ENCODE results near the gene TMEM92.
"Not testable (repeated sequence)": the region's sequence is repeated elsewhere in the genome, so short reads cannot be mapped to it uniquely, and the experiment has no call there.

The TMEM92 gene

DNA sequence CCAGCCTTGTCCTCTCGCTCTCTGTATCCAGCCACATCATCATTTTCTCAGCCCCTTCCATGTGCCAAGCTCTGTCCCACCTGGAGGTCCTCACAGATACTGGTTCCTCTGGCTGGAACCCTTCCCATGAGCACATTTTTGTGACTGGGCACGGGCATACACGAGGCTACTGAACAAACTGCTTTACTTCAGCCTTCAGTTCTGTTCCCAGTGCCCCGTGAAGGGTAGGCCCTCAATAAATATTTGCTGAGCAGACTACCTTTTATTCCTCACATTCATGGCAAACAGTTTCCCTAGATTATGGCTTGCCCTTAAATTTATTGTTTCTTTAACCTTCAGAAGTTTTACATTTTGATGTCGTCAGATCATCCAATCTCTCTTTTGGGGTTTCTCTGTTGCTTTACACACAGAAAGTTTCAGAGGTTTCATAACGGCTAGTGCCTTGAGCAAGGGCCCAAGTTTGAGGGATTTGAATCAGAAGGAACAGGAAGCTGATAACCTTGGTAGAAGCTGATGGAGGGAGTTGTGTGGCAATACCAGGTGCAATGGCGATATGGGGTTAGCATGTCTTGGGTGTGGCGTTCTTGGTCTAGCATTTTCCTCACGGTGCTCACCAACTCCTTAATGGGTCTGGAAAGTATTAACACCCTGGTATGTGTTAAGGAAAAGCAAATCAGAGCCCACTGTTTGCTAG is 27.8 kb downstream of the TMEM92 start:
- no peak for DNase-seq (ENCODE audit: low read depth in 3 of 3)

DNA sequence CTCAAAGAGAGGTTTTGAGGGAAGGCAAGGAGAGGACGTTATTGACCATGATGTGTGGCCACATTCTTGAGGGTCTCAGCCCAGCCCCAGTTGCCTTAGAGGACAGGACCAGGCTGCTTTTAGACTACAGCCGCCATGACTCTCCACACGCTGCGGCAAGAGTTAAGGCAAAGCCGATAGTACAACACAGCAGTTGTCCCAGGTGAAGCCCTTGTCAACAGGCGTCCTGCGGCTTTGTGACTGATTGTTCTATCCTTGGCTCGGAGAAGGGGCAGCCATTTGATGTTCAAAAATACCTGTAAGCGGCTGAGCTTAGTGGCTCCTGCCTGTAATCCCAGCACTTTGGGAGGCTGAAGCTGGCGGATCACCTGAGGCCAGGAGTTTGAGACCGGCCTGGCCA is 28.8 kb downstream of the TMEM92 start:
- no peak for DNase-seq (ENCODE audit: low read depth in 3 of 3)

DNA sequence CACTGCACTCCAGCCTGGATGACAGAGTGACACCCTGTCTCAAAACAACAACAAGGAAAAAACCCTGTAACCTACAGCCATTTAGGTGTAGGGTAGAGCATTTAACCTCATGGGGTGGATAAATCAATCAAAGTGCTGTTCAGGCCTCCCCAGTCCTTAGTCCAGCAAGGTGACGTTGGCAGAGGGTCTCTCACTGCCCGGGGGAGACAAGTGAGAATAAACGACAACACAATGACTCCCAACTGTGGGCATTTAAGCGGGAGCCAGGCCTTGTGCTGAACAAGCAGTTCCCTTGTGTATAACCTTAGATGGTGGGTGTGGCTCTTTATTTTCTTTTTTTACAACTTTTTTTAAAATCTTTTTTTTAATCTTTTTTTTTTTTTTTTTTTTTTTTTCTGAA is 29.3 kb downstream of the TMEM92 start:
- DNase-seq (ENCODE audit: low read depth in 3 of 3) = no peak

DNA sequence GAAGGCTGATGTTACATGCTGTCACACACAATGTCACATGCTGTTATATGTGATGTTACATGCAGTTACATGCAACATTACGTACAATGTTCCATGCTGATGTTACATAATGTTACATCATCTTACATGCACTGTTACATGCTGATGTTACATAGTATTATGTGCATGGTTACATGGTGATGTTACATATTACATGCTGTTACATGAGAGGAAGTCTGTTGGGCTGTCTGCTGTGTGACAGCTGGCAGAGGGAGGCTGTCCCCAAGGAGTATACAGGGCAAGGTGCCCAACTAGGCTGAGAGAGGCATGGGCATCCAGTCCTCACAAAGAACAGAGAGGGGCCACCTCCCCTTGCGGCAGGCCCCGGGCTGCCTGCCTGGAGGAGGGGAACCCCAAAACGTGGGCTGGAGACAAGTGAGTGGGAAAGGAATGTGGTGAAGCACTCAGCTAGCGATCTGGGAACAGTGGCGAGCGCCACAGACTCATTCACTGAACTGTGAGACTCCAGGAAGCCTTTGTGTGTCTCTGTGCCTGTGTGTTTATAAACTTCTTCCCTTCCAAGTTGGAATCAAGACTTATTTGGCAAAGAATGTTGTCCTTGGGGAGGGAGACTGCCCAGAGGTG is 30.6 kb downstream of the TMEM92 start:
- no peak for DNase-seq (ENCODE audit: low read depth in 3 of 3)

DNA sequence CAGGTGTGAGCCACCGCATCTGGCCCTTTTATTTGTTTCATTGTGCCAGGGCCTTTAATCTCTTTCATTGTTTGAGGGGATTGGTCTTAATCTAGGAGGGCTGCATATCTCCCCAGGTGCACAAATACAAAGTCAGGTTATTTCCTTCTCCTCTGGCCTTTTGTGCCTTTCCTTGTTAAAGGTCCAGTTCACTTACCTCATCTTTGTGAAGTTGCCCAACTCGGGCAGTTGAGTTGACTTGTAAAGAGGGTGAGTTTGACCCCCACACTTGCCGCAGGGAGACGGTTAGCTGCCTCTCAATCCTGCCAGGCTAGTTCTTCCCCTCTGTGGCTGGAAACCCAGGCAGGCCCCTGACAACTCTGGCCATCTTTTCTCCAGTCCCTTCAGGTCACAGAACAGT is 33.4 kb downstream of the TMEM92 start:
- DNase-seq (ENCODE audit: low read depth in 3 of 3) = no peak

GRCh38 chr17:50308666-50309065 is 34.4 kb downstream of the TMEM92 start:
- no peak for DNase-seq (ENCODE audit: low read depth in 3 of 3)

GRCh38 chr17:50310455-50311111 is 36.3 kb downstream of the TMEM92 start:
- DNase-seq (ENCODE audit: low read depth in 3 of 3) = no peak

- no peak for DNase-seq (ENCODE audit: low read depth in 3 of 3)
Measured at GRCh38 chr17:50311112-50311460, 36.8 kb downstream of the TMEM92 start.

- no peak for DNase-seq (ENCODE audit: low read depth in 3 of 3)
Measured at GRCh38 chr17:50311483-50311882, 37.2 kb downstream of the TMEM92 start.

- no peak for DNase-seq (ENCODE audit: low read depth in 3 of 3)
Measured at GRCh38 chr17:50312308-50312707, 38.0 kb downstream of the TMEM92 start.

- DNase-seq (ENCODE audit: low read depth in 3 of 3) = no peak
Measured at GRCh38 chr17:50314456-50315011, 40.3 kb downstream of the TMEM92 start.

DNA sequence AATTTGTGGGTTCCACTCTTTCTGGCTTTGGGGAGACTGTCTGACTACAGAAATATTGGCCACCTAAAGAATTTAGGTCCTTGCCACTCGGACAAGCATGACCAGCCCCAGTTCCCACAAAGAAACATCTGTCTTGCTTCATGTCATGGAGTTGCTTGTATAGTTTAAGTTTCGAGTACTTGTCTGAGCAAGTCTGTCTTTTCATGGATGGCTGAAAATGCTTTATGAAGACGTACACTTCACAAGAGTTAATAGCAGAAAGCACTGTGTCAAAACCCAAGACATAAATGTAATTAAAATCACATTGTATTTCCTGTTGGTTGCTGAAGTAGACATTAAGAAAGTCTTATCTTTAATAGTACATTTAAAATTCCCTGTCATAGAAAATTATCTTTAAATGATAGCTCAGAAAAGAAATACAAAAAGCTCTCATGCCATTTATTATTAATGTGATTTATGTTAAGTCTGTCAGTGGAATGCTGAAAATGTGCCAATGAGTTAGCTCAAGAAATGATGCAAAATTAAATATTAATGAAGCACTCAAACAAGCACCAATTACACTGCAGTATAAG is 41.8 kb downstream of the TMEM92 start:
- no peak for DNase-seq (ENCODE audit: low read depth in 3 of 3)

DNA sequence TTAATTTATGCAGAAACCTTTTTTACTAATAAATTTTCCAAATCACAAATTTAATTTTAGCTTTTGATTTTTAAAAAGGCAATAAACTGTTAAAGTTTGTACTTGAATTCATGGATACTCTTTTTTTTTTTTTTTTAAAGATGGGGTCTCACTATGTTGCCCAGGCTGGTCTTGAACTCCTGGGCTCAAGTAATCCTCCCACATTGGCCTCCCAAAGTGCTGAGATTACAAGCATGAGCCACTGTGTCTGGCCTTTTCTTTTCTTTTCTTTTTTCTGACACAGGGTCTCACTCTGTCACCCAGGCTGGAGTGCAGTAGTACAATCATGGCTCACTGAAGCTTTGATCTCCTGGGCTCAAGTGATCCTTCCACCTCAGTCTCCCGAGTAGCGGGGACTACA is 42.4 kb downstream of the TMEM92 start:
- not testable (repeated sequence) for DNase-seq (ENCODE audit: low read depth in 3 of 3)

GRCh38 chr17:50317121-50317520 is 42.9 kb downstream of the TMEM92 start:
- DNase-seq (ENCODE audit: low read depth in 3 of 3) = no peak

- DNase-seq (ENCODE audit: low read depth in 3 of 3) = no peak
Measured at GRCh38 chr17:50318501-50319285, 44.4 kb downstream of the TMEM92 start.

DNA sequence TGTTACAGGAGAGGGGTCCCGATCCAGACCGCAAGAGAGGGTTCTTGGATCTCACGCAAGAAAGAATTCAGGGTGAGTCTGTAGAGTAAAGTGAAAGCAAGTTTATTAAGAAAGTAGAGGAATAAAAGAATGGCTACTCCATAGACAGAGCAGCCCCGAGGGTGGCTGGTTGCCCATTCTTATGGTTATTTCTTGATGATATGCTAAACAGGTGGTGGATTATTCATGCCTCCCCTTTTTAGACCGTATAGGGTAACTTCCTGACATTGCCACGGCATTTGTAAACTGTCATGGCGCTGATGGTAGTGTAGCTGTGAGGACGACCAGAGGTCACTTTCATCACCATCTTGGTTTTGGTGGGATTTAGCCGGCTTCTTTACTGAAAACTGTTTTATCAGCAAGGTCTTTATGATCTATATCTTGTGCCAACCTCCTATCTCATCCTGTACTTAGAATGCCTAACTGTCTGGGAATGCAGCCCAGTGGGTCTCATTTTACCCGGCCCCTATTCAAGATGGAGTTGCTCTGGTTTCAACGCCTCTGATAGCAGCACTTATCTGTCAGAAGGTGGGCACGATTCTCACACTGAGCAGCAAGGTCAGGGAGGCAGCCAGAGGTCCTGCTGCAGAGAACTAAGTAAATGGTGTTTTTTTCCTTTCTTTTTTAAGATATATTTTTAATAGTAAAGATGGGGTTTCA is 45.2 kb downstream of the TMEM92 start:
- no peak for DNase-seq (ENCODE audit: low read depth in 3 of 3)

- DNase-seq (ENCODE audit: low read depth in 3 of 3) = no peak
Measured at GRCh38 chr17:50322271-50322670, 48.0 kb downstream of the TMEM92 start.

DNA sequence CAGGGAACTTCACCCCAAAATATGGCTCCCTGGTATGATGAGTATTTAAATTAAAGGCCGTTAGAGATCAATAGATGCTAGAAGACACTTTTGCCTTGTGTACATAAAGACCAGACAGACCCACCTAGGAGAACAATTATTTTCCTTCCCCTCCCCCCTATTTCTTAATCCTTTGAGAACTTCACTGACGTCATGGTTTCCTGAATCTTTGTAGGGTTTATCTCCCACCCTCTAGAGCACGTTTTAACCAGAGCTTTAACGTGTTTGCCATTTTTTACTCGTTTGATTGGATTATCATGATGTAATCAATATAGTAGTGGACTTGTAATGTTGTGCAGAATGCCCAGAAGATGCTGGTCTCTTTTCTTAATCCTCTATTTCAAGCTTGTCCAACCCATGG is 48.8 kb downstream of the TMEM92 start:
- DNase-seq (ENCODE audit: low read depth in 3 of 3) = no peak

GRCh38 chr17:50325906-50326305 is 51.6 kb downstream of the TMEM92 start:
- DNase-seq (ENCODE audit: low read depth in 3 of 3) = no peak

GRCh38 chr17:50326831-50327364 is 52.6 kb downstream of the TMEM92 start:
- no peak for DNase-seq (ENCODE audit: low read depth in 3 of 3)

Measured in stimulated activated CD4-positive, alpha-beta T cell treated with anti-CD3 and anti-CD28 coated beads, TNF-alpha, amount 100 ng/mL, for 24 hours (primary cell).